Smooth muscle cell (in vitro differentiated cells): Measurements from ENCODE around the gene ADAM12. TPM values are rescaled to one million over a fixed set of nuclear protein-coding genes. Genes with fewer than 3 reads are reported as not detected.
A peak's percentile ranks its signal among the peaks of the same experiment; 100 is the strongest.

Experiments
- DNase-seq: peaks from one replicate; lab custom pipeline; 2025; ENCODE audit not compliant: unreplicated experiment; lab: John Stamatoyannopoulos, UW
- H2AFZ ChIP-seq: fragments of 200-600 bp; sonication (generic); 2 replicates; pipeline ENCODE4 v1.6.0; 2016; ENCODE audit warnings: antibody characterized with exemption, low read depth, mild to moderate bottlenecking
- H3F3A ChIP-seq: fragments of 200-600 bp; sonication (generic); 2 replicates; pipeline ENCODE4 v1.6.0; 2017; ENCODE audit warnings: antibody characterized with exemption, low read depth
- H3K27ac ChIP-seq: fragments of 200-600 bp; sonication (generic); 2 replicates; pipeline ENCODE4 v1.5.1; 2016; ENCODE audit warnings: low read depth, mild to moderate bottlenecking
- H3K27me3 ChIP-seq: fragments of 200-600 bp; sonication (generic); 2 replicates; pipeline ENCODE4 v1.6.1; 2016; ENCODE audit warnings: low read depth, mild to moderate bottlenecking
- H3K36me3 ChIP-seq: fragments of 200-600 bp; sonication (generic); 2 replicates; pipeline ENCODE4 v1.5.1; 2016; ENCODE audit warnings: low read depth
- H3K4me1 ChIP-seq: fragments of 200-600 bp; sonication (generic); 2 replicates; pipeline ENCODE4 v1.5.1; 2016; ENCODE audit warnings: low read depth
- H3K4me2 ChIP-seq: fragments of 200-600 bp; sonication (generic); 2 replicates; pipeline ENCODE4 v1.6.0; 2016; ENCODE audit warnings: mild to moderate bottlenecking
- H3K4me3 ChIP-seq: fragments of 200-600 bp; sonication (generic); 2 replicates; pipeline ENCODE4 v1.5.1; 2016; ENCODE audit warnings: mild to moderate bottlenecking
- H3K79me2 ChIP-seq: fragments of 200-600 bp; sonication (generic); 2 replicates; pipeline ENCODE4 v1.6.0; 2016; ENCODE audit warnings: low read depth, mild to moderate bottlenecking
- H3K9ac ChIP-seq: fragments of 200-600 bp; sonication (generic); 2 replicates; pipeline ENCODE4 v1.6.0; 2016; ENCODE audit warnings: low read depth
- H3K9me3 ChIP-seq: fragments of 200-600 bp; sonication (generic); replicated peaks from 2 replicates; pipeline ENCODE4 v1.5.1; 2016; ENCODE audit warnings: low read depth
- H4K20me1 ChIP-seq: fragments of 200-600 bp; sonication (generic); 2 replicates; pipeline ENCODE4 v1.6.0; 2016; ENCODE audit warnings: low read depth
- CTCF ChIP-seq: fragments of 200-600 bp; sonication (generic); IDR thresholded peaks from 2 replicates; pipeline ENCODE4 v1.5.1; 2017; ENCODE audit warnings: borderline replicate concordance, mild to moderate bottlenecking, antibody characterized with exemption; ENCODE audit not compliant: insufficient read depth, poor library complexity, severe bottlenecking
- WGBS: methylation state at CpG from one replicate; pipeline ENCODE4 v1.1.7; 2016; ENCODE audit warnings: low lambda C conversion rate; 5-methylcytosine and 5-hydroxymethylcytosine counted together
- polyA plus RNA-seq: library from polyadenylated mRNA; unstranded; fragments of >200 nt; fragmentation: Nextera tagmentation; extraction: Ambion mirVana; gene quantifications from 2 replicates; pipeline ENCODE4 v1.2.1, GENCODE V29; 2016
- total RNA-seq: library from RNA; depleted of rRNA; stranded (reverse); fragments of >200 nt; gene quantifications from 2 replicates; pipeline ENCODE4 v1.2.3, GENCODE V29; 2014

Gene ADAM12
- total and polyA plus RNA-seq, 2 experiments from 2014 or later = 40.0 to 54.3 TPM

- no peaks in the 10 kb centered on the region for H3K27me3 ChIP-seq
- peaks cover 16% of the 10 kb centered on the region for H3K4me1 ChIP-seq
- H3K9ac ChIP-seq = no peak overlapping the region
- no peaks in the 10 kb centered on the region for H4K20me1 ChIP-seq
- no peak for DNase-seq
- no peak overlapping the region for H2AFZ ChIP-seq
- peaks cover 14% of the 10 kb centered on the region for H3K79me2 ChIP-seq
- TF ChIP-seq CTCF = no peak
- H3K4me3 ChIP-seq = no peak overlapping the region
- H3K9me3 ChIP-seq = no peaks in the 10 kb centered on the region
- H3K36me3 ChIP-seq = no peaks in the 10 kb centered on the region
- H3K4me2 ChIP-seq = no peak overlapping the region
- no peak overlapping the region for H3K27ac ChIP-seq
- H3F3A ChIP-seq = peaks cover 2% of the 10 kb centered on the region
- WGBS = 97% methylated on average over 5 of the region's 5 CpGs
These were observed 166.4 kb downstream of the ADAM12 start for GRCh38 chr10:126221874-126222273.

GRCh38 chr10:126218778-126219649 is 169.3 kb downstream of the ADAM12 start:
- Histone ChIP-seq H4K20me1 (no peaks in the 10 kb centered on the region), H3K9me3 (no peaks in the 10 kb centered on the region), H3K4me1 (peaks cover 21% of the 10 kb centered on the region), H3K27ac (no peak overlapping the region), H3K27me3 (no peaks in the 10 kb centered on the region), H3K36me3 (no peaks in the 10 kb centered on the region), H2AFZ (no peak overlapping the region), H3K9ac (no peak overlapping the region), H3K4me2 (no peak overlapping the region), H3K79me2 (peaks cover 13% of the 10 kb centered on the region), H3K4me3 (no peak overlapping the region), H3F3A (peaks cover 8% of the 10 kb centered on the region)
- no peak for TF ChIP-seq CTCF
- no peak for DNase-seq
- 60% methylated on average over 13 of the region's 13 CpGs for WGBS

- Histone ChIP-seq H3K4me3 (no peak overlapping the region), H2AFZ (no peak overlapping the region), H3K9me3 (no peaks in the 10 kb centered on the region), H4K20me1 (no peaks in the 10 kb centered on the region), H3F3A (peaks cover 8% of the 10 kb centered on the region), H3K27ac (no peak overlapping the region), H3K79me2 (peaks cover 17% of the 10 kb centered on the region), H3K36me3 (no peaks in the 10 kb centered on the region), H3K9ac (no peak overlapping the region), H3K4me1 (peaks cover 18% of the 10 kb centered on the region), H3K27me3 (no peaks in the 10 kb centered on the region), H3K4me2 (no peak overlapping the region)
- no peak for TF ChIP-seq CTCF
- no peak for DNase-seq
- 92% methylated on average over 5 of the region's 5 CpGs for WGBS
These were observed 170.1 kb downstream of the ADAM12 start for GRCh38 chr10:126218174-126218573.

- H3K9ac ChIP-seq = no peak overlapping the region
- H3K79me2 ChIP-seq = peaks cover 16% of the 10 kb centered on the region
- H3K4me1 ChIP-seq = peaks cover 17% of the 10 kb centered on the region
- peak overlapping the region; percentile 73 for H3K27ac ChIP-seq
- peaks cover 8% of the 10 kb centered on the region for H3F3A ChIP-seq
- no peak for TF ChIP-seq CTCF
- H3K36me3 ChIP-seq = no peaks in the 10 kb centered on the region
- H3K9me3 ChIP-seq = no peaks in the 10 kb centered on the region
- H3K4me3 ChIP-seq = no peak overlapping the region
- H4K20me1 ChIP-seq = no peaks in the 10 kb centered on the region
- 22% methylated on average over 4 of the region's 4 CpGs for WGBS
- H3K4me2 ChIP-seq = peak overlapping the region; percentile 59
- no peak for DNase-seq
- H3K27me3 ChIP-seq = no peaks in the 10 kb centered on the region
- no peak overlapping the region for H2AFZ ChIP-seq
These were observed 171.7 kb downstream of the ADAM12 start for GRCh38 chr10:126216632-126216961.
